HG02759 (cell line): ENCODE data around the gene OR2V2.

ENCODE experiments used
- ATAC-seq: cut with Tn5 transposase; IDR thresholded peaks from one replicate; pipeline ENCODE4 v1.9.1; 2021; ENCODE audit warnings: mild to moderate bottlenecking, moderate library complexity; ENCODE audit not compliant: unreplicated experiment

OR2V2 gene

DNA sequence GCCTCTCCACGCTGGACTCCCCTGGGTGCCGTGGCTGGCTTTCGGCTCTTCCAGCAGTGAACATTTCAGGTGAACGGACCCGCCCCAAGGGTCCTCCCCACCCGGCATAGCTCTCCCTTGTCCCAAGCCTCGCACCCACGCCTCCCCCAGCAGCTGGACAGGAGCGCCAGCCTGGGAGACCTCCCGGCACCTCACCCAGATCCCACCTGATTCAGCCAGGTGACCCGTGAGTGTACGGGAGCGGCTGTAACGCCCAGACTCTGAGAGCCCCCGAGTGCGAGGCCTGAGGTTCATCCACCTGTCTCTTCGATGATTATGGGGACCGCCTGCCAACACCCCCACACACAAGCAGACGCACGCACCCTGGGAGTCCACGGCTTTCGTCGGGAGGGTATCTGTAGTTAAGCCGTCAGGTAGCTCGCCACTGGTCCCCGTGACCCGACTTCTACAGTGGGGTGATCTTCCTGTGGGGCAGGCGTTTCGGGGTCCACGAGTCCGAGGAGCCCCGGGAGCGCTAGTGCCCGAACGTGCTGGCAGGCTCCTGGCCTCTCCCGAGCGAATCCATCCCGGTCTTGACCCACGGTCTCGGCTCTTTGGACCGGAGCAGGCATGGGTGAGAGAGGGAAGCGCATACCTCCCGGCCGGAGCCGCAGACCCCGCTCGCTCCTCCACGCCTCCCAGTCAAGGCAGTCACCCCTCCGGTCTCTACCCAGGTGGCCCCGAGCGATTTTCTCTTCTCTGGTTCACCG lies 42.8 kb downstream of the OR2V2 start:
- ATAC-seq, result no peak

DNA sequence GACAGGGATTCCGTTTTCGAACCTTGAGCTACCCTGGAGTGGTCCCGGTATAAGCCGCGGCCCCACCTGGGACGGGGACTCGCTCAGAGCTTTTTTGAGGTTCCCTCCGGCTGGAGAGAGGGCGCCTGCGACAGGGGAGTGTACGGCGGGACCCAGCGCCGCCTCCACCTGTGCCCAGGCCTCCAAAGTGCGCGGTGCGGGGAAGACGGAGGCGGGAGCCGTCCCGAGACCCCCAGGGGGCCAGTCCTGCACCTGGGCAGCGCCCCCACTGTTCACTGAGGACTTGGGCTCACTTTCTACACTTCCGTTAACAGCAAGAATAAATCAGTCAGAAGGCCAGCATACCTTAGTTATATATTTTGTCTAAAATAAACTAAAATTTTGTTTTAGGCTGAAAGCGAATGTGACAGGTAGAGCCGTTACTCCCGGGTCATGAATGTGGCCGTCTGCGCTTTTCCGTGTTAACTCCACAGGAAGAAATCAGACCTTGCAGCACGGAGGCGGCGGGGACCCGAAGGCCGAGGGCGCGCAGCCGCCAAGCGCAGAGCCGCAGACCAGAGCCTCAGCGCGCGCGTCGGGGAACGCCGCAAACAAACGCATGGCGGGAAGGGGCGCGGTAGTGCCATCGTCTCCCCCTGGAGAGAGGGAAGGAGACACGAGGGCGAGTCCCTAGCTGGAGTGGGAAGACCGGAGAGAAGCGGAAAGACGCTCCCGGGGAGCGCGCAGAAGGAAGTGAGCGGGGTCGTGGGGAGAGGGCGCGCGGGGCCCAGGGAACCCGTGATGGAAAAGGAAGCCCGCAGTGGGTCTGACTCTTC lies 43.5 kb downstream of the OR2V2 start:
- ATAC-seq, result peak; percentile 7

DNA sequence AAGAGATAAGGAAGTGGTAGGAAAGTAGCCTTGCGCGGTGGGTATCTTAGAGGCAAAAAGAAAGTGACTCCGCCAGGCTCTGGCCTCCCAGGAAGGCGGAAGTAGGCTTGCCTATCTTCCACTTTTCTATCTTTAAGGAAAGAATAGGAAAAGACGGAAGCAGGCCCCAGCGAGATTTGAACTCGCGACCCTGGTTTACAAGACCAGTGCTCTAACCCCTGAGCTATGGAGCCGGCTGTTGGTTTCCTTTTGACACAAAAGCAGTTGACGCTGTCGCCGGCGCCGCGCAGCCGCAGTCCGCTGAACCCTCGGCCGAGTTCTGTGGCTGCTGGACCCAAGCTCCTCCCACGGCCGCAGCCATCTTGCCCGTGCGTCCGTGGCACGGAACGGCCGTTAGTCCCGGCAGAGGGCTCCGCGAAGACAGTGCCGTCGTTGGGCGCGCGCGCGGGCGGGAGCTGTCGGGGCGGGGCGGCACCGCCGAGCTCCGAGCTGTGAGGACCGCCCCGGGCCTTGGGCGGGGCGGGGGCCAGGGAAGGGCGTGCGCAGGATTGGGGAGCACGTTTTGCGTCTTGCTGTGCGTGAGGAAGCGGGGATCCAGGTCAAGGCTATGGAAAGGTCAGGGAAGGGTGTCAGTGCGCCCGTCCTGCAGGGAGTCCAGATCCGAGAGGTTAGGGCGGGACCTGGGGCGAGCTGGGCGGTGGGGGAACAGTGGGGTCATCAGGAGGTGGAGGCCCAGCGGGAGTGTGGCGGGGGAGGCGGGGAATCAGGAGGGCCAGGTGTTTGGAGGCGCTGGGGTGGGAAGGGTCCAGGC lies 44.3 kb downstream of the OR2V2 start:
- peak; percentile 72 for ATAC-seq

DNA sequence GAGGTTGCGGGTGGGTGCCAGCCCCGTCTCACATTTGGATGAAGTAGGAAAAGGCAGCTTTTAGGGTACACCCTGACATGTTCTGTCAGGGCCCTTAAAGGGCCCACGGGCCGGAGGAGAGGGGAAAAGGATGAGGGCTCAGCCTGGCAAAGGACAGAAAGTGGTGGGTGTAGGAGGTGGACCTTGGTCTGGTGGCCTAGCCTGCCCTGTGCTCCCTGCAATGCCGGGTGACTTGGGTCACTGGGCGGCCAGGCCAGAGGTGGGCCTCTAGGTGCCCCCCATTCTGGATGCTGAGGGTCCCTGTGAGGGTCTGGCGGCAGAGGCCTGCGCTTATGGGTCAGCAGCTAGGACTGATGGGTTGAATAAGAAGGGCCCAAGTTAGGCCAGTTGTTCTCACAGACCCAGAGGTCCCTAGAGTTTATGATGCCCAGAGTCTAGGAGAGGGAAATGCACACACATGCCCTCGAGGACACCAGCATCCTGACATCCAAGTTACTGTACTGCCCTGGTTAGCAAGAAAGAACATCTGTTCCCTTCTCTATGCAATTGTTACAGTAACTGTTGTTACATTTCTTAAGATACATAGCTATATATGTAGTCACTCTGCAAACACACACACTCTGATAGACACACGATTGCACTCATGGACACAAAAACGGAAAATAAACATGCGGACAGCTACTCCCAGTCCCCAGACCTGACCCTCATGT lies 45.1 kb downstream of the OR2V2 start:
- no peak for ATAC-seq

DNA sequence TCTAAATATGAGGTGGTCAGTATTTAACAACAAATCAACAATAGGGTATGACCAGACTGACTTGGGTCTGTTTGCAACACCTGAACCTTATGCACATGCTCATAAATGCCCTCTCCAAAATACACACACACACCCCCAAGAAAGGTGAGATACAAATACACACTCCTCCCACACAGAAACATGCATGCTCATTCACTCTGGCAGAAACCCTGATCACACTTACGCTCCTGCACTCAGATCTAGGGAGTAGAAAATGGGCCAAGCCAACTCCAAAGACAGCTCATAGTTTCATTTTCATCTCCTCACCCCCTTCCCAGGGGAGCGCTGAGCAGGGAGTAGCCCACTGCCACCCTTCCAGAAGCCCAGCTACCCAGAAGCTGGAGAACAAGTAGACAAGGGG lies 46.3 kb downstream of the OR2V2 start:
- no peak for ATAC-seq

DNA sequence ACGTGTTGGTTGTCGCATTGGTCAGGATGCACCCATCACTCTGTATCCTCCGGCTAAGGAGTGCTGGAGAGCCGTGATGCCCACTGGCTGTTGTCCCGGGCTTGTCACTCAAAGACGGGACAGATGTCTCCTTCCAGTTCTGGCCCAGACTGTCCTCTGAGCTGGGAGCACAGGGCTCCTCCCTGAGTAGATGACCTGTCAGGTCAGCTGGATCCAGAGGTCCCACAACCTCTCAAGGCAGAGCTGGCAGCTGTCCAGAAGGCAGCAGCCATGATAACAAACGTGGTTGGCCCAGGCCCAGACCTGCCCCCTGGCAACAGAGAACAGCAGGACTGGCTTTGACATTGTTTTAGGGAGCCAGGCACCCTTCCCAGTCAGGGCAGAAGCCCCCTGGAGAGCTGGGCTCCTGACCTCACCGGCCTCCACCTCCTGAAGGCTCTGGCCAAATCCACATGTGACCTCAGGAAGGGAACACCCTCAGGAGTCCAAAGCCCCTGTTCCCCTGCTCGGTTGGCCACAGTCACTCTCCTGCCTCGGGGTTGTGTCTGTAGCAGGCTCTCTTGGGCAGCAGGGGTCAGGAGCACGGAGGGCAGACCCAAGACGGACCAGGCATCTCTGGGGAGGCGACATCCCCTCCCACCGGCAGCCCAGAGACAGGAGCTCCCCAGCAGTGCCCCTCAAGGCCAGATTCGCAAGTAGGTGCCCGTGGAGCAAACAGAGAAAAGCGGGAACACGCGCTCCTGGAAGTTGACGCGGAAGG lies 47.3 kb downstream of the OR2V2 start:
- ATAC-seq, result no peak

DNA sequence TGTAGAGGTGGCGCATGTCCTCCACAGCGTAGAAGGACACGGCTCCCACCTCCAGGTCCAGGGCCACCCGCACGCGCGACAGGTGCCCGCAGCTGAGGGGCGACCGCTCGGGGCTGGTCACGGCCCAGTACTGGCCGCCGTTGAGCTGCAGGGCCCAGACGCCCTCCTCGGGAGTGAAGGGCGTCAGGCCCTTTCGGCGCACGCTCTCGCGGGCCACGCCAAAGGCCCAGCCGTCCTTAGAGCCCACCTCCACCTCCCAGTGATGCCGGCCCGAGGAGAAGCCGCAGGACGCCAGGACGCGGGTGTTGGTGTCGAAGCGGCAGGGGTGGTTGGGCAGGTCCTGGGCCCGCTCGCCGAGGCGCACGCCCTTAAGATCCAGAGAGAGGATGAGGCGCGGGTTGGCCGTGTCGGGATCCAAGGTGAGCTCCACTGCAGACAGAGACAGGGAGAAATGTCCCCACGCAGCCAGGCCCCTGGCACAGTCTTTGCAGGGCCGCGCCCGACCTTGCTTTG lies 47.9 kb downstream of the OR2V2 start:
- ATAC-seq, result no peak

DNA sequence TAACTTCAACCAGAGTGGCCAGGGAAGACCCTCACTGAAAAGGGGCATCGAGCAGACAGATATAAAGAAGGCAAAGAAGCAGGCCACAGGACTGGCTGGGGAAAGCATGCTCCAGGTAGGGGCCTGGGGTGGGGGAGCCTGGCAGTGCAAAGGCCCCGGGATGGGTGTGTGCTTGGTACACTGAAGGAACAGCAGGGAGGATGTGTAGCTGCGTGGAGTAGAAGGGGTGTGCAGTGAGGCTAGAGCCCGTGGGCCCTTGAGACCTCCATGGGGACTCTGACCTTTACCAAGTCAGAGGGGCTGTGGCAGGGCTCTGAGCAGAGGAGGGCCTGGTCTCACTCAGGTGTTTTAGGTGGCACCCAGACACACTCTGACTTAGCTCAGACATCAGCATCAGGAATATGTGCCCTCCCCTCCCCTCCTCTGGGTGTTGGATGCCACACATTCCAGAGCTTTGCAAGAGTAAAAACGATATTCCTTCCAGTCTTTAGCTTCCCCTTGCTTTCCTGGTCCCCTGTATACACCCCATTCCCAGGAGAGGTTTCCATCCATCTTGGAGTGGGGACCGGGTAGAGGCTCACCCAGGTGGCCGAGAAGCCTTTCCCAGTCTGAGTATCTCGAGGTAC lies 50.1 kb downstream of the OR2V2 start:
- ATAC-seq, result no peak

DNA sequence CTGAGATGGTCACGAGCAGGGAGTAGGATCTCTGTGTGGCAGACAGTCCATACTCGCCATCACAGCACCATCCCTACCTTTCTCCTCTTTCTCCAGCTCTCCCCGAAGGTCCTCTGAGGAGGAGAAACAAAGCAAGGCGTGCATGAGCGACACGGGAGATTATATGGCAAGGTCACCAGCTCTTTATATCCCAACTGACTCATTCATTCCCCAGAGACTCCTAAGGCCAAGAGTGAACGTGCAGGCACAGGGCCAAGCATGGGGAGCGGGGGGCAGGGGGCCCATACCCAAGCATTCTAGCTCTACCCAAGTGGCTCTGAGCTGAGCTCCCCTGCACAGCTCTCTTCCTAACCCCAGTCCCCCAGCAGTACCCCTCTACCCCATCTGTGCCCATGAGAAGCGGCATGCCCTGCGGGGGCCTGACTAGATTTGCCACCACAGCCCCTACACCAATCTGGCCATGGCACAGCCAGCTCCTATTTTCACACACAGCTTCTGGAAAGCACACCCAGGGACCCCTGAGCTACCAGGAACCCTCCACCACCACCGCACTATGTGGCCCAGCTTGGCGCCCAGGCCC lies 50.8 kb downstream of the OR2V2 start:
- no peak for ATAC-seq

DNA sequence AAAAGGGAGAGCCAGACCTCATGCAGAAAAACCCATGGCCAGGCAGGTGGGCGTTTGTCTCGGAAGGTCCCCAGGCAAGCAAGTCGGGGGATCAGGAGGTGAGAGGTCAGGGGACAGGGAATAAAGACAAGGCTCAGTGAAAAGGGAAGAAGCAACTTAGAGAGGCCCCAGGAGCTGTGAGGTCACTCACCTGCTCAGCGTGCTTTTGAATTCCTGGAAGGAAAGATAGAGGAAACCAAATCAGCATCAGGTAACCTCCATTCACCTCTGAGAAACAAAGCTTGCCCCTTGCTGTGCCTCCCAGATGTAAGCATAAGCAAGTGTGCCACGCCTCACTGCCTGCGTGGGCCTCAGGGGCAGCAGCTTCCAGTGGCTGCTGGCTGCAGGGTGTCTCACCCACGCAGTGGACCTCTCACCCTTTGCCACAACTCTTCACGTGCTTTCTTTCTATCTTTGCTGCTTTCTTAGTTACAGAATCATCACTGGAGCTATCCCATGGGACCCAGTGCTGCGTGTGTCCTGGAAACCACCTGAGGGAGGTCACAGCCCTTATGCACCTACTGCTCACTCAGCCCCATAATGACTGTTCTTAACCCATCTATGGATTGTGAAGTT lies 51.6 kb downstream of the OR2V2 start:
- ATAC-seq, result peak; percentile 76

DNA sequence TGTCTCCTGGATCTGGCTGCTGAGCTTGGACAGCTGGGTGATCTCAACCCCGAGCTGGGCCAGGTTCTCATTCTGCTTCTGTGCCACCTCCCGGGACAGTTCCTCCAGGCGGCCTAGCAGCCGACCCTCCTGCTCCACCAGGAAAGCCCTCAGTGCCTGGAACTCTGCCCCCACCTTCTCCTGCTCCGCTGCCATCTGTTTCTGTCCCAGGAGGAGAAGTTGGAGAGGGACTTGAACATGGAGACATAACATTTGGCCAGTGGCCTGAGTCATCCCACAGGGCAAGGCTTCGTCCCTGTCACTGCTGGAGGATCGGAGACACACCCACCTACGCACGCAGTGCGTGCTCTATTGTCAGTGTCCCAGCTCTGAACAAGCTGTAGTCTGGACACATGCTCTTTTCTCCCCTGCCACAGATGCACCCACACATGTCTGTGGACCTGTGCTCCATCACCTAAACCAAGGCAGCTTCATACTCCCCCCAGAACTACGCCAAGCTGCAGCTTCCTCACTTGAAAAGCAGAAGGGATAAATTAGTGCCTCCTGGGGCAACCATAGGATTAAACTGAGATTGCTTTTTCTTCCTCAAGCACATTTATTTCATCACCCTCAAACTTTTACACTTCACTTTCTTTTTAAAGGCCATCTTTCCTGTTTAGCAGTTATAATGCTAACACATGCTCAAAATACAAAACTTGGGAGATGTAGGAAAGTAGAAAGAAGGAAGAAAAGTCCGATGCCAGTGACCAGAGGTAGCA lies 52.7 kb downstream of the OR2V2 start:
- ATAC-seq, result no peak

DNA sequence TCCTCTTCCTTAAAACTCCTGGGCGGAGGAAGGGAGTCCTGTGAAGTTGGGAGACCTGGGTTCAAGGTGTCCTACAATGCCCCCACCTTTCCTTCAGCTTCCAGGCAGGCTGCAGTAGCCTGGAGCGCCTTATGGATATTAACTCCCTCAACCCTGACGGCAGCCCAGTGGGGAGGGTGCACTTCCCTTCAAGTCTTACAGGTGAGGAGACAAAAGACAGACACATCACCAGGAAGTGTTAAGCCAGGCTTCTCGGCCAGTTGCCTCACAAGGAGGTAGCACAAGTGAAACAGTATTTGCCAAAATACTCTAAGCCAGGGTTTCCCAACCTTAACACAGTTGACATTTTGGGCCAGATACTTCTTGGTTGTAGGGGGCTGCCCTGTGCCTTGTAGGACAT lies 53.4 kb downstream of the OR2V2 start:
- ATAC-seq, result no peak

DNA sequence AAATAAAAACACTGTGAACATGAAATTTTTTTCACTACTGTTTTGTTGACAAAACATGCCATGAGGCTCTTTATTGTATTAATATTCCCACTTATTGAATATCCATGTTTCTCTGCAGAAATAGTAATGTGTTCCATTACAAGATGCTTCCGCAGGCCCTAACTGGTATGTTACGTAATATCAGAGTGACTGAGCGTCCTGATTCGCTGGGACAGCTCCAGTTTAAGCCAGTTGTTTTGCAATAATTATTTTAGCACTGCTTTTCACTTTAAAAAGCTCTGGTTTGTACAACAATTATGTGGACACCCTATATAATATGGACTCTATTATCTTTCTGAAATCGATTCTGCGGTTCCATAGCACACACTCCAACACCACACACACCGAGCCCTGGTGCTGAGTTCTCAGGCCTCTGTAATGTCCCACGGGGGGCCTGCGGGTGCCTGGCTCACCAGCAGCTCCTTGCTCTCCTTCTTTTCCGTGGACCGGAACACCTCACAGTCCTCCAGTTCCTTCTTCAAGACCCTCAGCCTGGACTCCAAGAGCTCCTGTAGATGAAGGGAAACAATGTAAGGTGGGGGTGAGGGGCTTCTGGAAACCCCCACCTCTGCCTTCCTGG lies 55.8 kb downstream of the OR2V2 start:
- ATAC-seq, result no peak

DNA sequence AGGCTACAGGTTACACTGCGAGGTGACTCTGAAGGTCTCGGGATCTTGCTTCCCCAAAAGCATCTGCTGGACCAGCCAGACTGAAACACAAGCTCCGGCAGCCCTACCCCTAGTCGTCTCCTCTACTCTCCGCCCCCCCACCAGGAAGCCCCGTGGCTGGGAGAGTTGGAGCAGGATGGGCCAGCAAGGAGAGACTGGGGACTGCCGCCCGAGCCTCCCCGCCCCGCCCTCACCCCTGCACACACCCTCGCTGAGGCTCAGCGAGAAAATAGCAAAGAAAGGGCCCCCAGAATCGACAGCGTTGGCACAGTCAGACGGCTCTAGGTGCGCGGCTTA lies 56.4 kb downstream of the OR2V2 start:
- ATAC-seq, result no peak

DNA sequence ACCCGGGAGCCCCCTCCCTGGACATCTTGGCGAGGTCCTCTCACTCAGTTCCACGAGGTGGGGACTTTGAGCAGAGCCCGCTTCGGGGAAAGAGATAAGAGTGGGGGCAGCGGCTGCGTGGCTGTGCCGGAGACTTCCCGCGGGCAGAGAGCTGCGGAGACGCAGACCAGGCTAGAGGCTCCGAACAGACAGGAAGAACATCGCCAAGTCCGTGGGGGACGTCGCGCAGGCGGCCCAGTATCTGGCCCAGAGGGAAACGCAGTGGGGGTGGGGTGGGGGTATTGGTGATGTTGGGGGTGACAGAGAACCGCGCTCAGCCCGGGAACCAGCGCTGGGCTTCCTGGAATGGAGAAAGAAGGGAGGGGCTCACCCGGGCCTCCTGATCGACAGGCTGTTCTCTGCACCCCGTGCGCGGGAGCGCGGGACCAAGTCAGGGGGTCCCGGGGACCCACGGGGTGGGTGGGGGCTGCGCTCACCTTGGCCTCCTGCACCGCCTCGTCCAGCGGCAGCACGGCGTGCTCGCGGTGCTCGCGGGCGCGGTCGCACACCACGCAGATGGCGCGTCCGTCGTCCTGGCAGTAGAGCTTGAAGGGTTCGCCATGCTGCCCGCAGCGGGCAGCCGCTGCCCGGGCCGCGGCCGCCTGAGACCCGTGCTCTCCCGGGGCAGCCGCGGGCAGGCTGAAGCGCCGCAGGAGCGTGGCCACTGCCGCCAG lies 56.9 kb downstream of the OR2V2 start:
- ATAC-seq, result no peak

DNA sequence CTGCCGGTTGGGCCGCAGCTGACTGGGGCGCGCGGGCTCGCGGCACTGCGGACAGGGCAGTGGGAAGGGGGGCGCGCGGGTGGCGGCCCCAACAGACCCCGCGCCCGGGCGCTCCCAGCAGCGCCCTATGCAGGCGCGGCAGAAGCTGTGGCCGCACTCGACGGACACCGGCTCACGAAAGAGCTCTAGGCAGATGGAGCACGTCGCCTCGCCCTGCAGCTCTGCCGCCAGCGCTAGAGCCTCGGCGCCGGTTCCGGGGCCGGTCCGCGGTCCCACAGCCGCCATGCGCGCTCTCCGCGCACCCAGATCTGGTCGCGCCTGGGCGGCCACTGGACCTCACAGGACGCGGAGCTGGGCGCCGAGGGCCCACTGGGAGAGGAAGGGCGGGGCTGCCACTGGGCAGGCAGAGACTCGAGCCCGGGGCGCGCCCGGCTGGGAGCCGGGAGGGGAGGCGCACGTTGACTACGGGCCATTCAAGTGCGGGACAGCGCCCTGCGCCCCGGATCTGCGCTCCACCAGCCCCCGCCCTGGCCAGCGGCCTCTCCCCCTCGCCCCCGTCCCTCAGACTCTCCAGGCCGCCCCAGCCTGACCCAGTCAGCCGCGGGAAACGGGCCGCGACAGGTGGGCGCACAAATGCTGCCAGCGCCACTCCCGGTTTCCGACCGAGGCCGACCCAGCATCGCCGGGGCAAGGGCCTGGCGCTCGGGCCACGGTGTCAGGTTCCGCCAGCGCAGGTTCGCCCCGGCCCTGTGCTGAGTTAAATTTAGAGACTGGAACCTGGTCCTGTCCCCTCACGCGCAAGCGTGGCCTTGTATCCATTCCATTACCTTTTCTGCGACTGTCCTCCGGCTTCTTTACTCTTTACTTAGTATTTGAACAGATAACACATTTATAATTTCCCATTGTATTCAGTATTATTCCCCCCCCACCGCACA lies 57.7 kb downstream of the OR2V2 start, which contains the start of gene TRIM7:
Gene TRIM7 (minus strand): TSS at position 371 of the 935 bp plus-strand sequence. CDS start 86 bp downstream, at position 285.
- ATAC-seq, result no peak
